SK-N-SH (cell line): Measurements from ENCODE around the gene PLXND1. TPM values are rescaled to one million over a fixed set of nuclear protein-coding genes. Genes with fewer than 3 reads are reported as not detected.

Experiments used
- CTCF ChIA-PET: fragments of 300-600, 350-600 bp; formaldehyde crosslinking; extraction: SDS; loops from one replicate; lab custom pipeline; 2021; lab: Yijun Ruan, JAX
- POLR2A ChIA-PET: fragments of 350-600 bp; sonication (Branson Sonifier 250); formaldehyde crosslinking; extraction: SDS; loops from one replicate; lab custom pipeline; 2020; ENCODE audit warnings: antibody characterized with exemption, inconsistent platforms; lab: Yijun Ruan, JAX
- DNase-seq: peaks from one replicate; pipeline ENCODE4 v3.0.0; 2012
- H2AFZ ChIP-seq: fragments of 200-600 bp; sonication (generic); 2 replicates; pipeline ENCODE4 v1.8.1; 2016; ENCODE audit warnings: antibody characterized with exemption, mild to moderate bottlenecking, low read depth
- H3F3A ChIP-seq: fragments of 200-600 bp; sonication (generic); replicated peaks from 2 replicates; pipeline ENCODE3; 2016; ENCODE audit warnings: antibody characterized with exemption, mild to moderate bottlenecking; ENCODE audit not compliant: insufficient read depth
- H3K27ac ChIP-seq, 2 experiments: fragments of 200-500 bp in 1 of 2; fragments of 200-600 bp in 1 of 2; sonication (Bioruptor generic) in 1 of 2; sonication (generic), shearing (Covaris generic) in 1 of 2; 2 replicates each; pipeline versions ENCODE4 v1.5.1 to v1.6.1; 2014 to 2016; ENCODE audit warnings: low read depth in 2 of 2, inconsistent platforms in 1 of 2, low read length in 1 of 2, mild to moderate bottlenecking in 1 of 2, mixed read lengths in 1 of 2
- H3K27me3 ChIP-seq: fragments of 200-600 bp; sonication (generic), shearing (Covaris generic); 2 replicates; pipeline ENCODE4 v1.6.1; 2016; ENCODE audit warnings: mixed run types; ENCODE audit not compliant: insufficient read depth
- H3K36me3 ChIP-seq, 2 experiments: fragments of 200-500 bp in 1 of 2; fragments of 200-600 bp in 1 of 2; sonication (Bioruptor generic) in 1 of 2; sonication (generic) in 1 of 2; replicated peaks in 1 of 2; 2 replicates each; pipeline versions ENCODE3 to v1.5.1; 2014 to 2016; ENCODE audit warnings: low read length in 1 of 2, mild to moderate bottlenecking in 1 of 2; ENCODE audit not compliant: insufficient read depth in 2 of 2, control insufficient read depth in 1 of 2
- H3K4me1 ChIP-seq, 2 experiments: fragments of 200-500 bp in 1 of 2; fragments of 200-600 bp in 1 of 2; sonication (Bioruptor generic) in 1 of 2; sonication (generic), shearing (Covaris generic) in 1 of 2; 2 replicates each; pipeline versions ENCODE4 v1.5.1 to v1.6.1; 2014 to 2016; ENCODE audit warnings: low read depth in 1 of 2, low read length in 1 of 2, mixed run types in 1 of 2; ENCODE audit not compliant: insufficient read depth in 2 of 2, control insufficient read depth in 1 of 2
- H3K4me2 ChIP-seq: fragments of 200-600 bp; sonication (generic), shearing (Covaris generic); 2 replicates; pipeline ENCODE4 v1.6.1; 2017; ENCODE audit warnings: mixed run types
- H3K4me3 ChIP-seq, 2 experiments: fragments of 200-500 bp in 1 of 2; fragments of 200-600 bp in 1 of 2; sonication (Bioruptor generic) in 1 of 2; sonication (generic), shearing (Covaris generic) in 1 of 2; 2 replicates each; pipeline versions ENCODE4 v1.5.1 to v1.8.1; 2014 to 2016; ENCODE audit warnings: low read depth in 2 of 2, inconsistent platforms in 1 of 2, low read length in 1 of 2, mild to moderate bottlenecking in 1 of 2, mixed read lengths in 1 of 2, moderate library complexity in 1 of 2
- H3K79me2 ChIP-seq: fragments of 200-600 bp; sonication (generic); 2 replicates; pipeline ENCODE4 v1.8.1; 2017; ENCODE audit warnings: mild to moderate bottlenecking; ENCODE audit not compliant: insufficient read depth
- H3K9ac ChIP-seq: fragments of 200-600 bp; sonication (generic); 2 replicates; pipeline ENCODE4 v1.6.1; 2017; ENCODE audit warnings: mixed run types
- H3K9me2 ChIP-seq: fragments of 200-600 bp; sonication (generic); 2 replicates; pipeline ENCODE4 v1.6.1; 2017; ENCODE audit warnings: mixed run types
- H3K9me3 ChIP-seq: fragments of 200-600 bp; sonication (generic); 2 replicates; pipeline ENCODE4 v1.6.1; 2017; ENCODE audit warnings: mixed run types, mild to moderate bottlenecking, moderate library complexity
- H4K20me1 ChIP-seq: fragments of 200-600 bp; sonication (generic); 2 replicates; pipeline ENCODE4 v1.6.1; 2017; ENCODE audit warnings: mild to moderate bottlenecking, mixed run types; ENCODE audit not compliant: insufficient read depth
- EP300 ChIP-seq, 2 experiments: IDR thresholded peaks; 2 replicates each; pipeline versions ENCODE4 v1.4.0 to v1.6.1; 2012; ENCODE audit warnings: borderline replicate concordance in 1 of 2, low read depth in 1 of 2, low read length in 1 of 2
- EZH2phosphoT487 ChIP-seq: fragments of 200-600 bp; sonication (generic); IDR thresholded peaks from 2 replicates; pipeline ENCODE4 v1.6.1; 2017; ENCODE audit warnings: low read depth, mixed run types, mild to moderate bottlenecking, antibody characterized with exemption, moderate library complexity, borderline replicate concordance
- FOSL2 ChIP-seq: IDR thresholded peaks from 2 replicates; pipeline ENCODE4 v1.4.0; 2012; ENCODE audit warnings: low read depth, mild to moderate bottlenecking, moderate library complexity, borderline replicate concordance
- FOXJ3 ChIP-seq: sonication (generic); formaldehyde crosslinking; IDR thresholded peaks from 2 replicates; pipeline ENCODE4 v1.5.1; 2020; ENCODE audit warnings: mild to moderate bottlenecking, missing genetic modification reagents
- FOXM1 ChIP-seq: IDR thresholded peaks from 2 replicates; pipeline ENCODE4 v1.4.0; 2012; ENCODE audit warnings: low read depth, mild to moderate bottlenecking
- GATA2 ChIP-seq: sonication (generic); formaldehyde crosslinking; IDR thresholded peaks from 2 replicates; pipeline ENCODE4 v1.5.0; 2020; ENCODE audit warnings: mild to moderate bottlenecking, missing genetic modification reagents
- JUND ChIP-seq: IDR thresholded peaks from 2 replicates; pipeline ENCODE4 v1.4.0; 2012
- MXI1 ChIP-seq: IDR thresholded peaks from 2 replicates; pipeline ENCODE4 v1.6.1; 2012; ENCODE audit warnings: mild to moderate bottlenecking, low read depth, low read length, improper control_type of control experiment
- NFIC ChIP-seq: IDR thresholded peaks from 2 replicates; pipeline ENCODE4 v1.4.0; 2012; ENCODE audit warnings: borderline replicate concordance
- NRF1 ChIP-seq: IDR thresholded peaks from 2 replicates; pipeline ENCODE4 v1.6.1; 2012; ENCODE audit warnings: low read depth, mild to moderate bottlenecking, low read length
- RAD21 ChIP-seq: IDR thresholded peaks from 2 replicates; pipeline ENCODE4 v1.6.1; 2012; ENCODE audit warnings: mild to moderate bottlenecking, low read length
- RCOR1 ChIP-seq: fragments of 150-350 bp; IDR thresholded peaks from 2 replicates; pipeline ENCODE4 v1.6.1; 2017; ENCODE audit warnings: antibody characterized with exemption, low read length
- RFX5 ChIP-seq: IDR thresholded peaks from 2 replicates; pipeline ENCODE4 v1.6.1; 2012; ENCODE audit warnings: mild to moderate bottlenecking, improper control_type of control experiment, low read length
- SIN3A ChIP-seq: IDR thresholded peaks from 2 replicates; pipeline ENCODE4 v1.6.1; 2012; ENCODE audit warnings: low read depth, mild to moderate bottlenecking, low read length, moderate library complexity, borderline replicate concordance
- TEAD4 ChIP-seq: IDR thresholded peaks from 2 replicates; pipeline ENCODE4 v1.4.0; 2012; ENCODE audit warnings: mild to moderate bottlenecking, borderline replicate concordance; ENCODE audit not compliant: insufficient read depth
- WGBS: methylation state at CpG from one replicate; pipeline ENCODE4 v1.1.6; 2017; ENCODE audit warnings: low lambda C conversion rate; 5-methylcytosine and 5-hydroxymethylcytosine counted together
- polyA plus RNA-seq, 3 experiments: library from polyadenylated mRNA; depleted of rRNA; stranded (reverse); fragments of >200 nt; gene quantifications; 2 replicates each; pipeline ENCODE4 v1.2.3, GENCODE V29; 2012
- TF ChIP-seq, protein P1 (sequence below): IDR thresholded peaks from 2 replicates; pipeline ENCODE4 v1.4.0; 2012; ENCODE audit warnings: low read depth
- TF ChIP-seq, protein P2 (sequence below): fragments of 200-600 bp; sonication (generic); IDR thresholded peaks from 2 replicates; pipeline ENCODE4 v1.6.1; 2017; ENCODE audit warnings: antibody characterized with exemption, mild to moderate bottlenecking, moderate library complexity
- TF ChIP-seq, protein P3 (sequence below): IDR thresholded peaks from 2 replicates; pipeline ENCODE4 v1.4.0; 2012; ENCODE audit warnings: low read depth, borderline replicate concordance
- TF ChIP-seq, protein P4 (sequence below): fragments of 150-350 bp; IDR thresholded peaks from 2 replicates; pipeline ENCODE4 v1.6.1; 2017; ENCODE audit warnings: antibody characterized with exemption, low read length, low read depth, borderline replicate concordance

Gene PLXND1
- polyA plus RNA-seq, 1 of the 3 experiments (the other 2 are of a cell fraction): 53.5 TPM

DNA sequence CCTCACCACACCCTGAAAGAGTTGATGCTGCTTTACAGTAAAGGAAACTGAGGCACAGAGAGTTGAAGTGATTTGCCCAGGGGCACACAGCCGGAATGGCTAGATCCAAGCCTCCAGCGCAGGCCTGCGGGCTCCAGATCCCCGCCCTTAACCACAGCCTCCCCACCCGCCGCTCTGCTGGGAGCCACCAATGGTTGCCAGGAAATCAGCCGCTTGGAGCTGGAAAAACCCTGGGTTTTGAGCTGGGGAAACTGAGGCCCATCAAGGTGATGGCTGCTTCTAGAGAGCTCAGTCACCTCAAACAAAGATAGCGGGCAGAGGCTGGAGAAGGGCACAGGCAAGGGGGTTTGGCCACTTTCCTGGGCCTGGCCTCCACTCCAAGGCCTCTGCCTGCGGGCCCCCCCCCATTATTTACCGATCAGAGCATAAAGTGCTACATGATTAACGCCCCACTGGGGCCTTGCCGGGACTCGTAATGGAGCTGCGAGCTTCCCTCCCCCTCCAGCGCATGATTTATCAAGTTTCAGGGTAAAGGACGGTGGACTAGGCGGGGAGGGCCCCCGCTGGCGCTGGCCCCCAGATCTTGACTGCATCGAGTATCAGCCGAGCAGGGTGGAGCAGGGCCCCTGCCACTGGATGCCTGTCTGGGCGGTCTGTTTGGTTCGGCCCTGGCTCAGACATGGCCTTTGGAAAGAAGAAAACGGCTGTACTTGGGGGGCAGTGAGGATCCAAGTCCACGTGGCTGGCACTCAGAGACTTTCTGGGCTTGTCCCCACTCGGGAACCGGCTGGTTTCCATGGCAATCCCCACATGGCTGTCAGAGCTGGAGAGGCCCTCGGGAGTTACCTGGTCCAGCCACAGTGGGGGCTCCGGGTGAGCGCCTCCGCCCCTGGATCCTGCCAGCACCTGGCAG is 9.1 kb downstream of the PLXND1 start:
- H3K9ac ChIP-seq: peak overlapping the region; percentile 34; the same call in 1 of the 2 replicates
- H3K9me3 ChIP-seq: no peaks in the 10 kb centered on the region
- H4K20me1 ChIP-seq: no peaks in the 10 kb centered on the region
- ChIA-PET POLR2A (no interaction called here), CTCF (interaction anchor here (0.6 to 1.3 kb wide), 3 partner anchors 33 to 346 kb away, joined by 3 to 4 read pairs (median 3); no protein-coding TSS in a partner anchor)
- no peaks in the 10 kb centered on the region for H3K36me3 ChIP-seq
- H3K79me2 ChIP-seq: peaks cover 33% of the 10 kb centered on the region
- H3K4me1 ChIP-seq: peaks cover 2 to 19% of the 10 kb centered on the region in 2 experiments; a peak in 3 of 4 replicates
- H3K27ac ChIP-seq: peak overlapping the region in 1 of 2 experiments; percentile 75; a peak in 1 of 4 replicates
- TF ChIP-seq NFIC (no peak), MXI1 (no peak), SIN3A (no peak), FOXM1 (no peak), FOXJ3 (no peak), FOSL2 (no peak), NRF1 (no peak), EZH2phosphoT487 (no peak)
- DNase-seq: no peak
- H3F3A ChIP-seq: peaks cover 3% of the 10 kb centered on the region
- WGBS: 92% methylated on average over 22 of the region's 31 CpGs
- peak overlapping the region; percentile 70; the same call in 1 of the 2 replicates for H3K4me2 ChIP-seq
- no peaks in the 10 kb centered on the region for H3K9me2 ChIP-seq
- no peak overlapping the region for H3K4me3 ChIP-seq
- no peaks in the 10 kb centered on the region for H3K27me3 ChIP-seq
- no peak overlapping the region for H2AFZ ChIP-seq

DNA sequence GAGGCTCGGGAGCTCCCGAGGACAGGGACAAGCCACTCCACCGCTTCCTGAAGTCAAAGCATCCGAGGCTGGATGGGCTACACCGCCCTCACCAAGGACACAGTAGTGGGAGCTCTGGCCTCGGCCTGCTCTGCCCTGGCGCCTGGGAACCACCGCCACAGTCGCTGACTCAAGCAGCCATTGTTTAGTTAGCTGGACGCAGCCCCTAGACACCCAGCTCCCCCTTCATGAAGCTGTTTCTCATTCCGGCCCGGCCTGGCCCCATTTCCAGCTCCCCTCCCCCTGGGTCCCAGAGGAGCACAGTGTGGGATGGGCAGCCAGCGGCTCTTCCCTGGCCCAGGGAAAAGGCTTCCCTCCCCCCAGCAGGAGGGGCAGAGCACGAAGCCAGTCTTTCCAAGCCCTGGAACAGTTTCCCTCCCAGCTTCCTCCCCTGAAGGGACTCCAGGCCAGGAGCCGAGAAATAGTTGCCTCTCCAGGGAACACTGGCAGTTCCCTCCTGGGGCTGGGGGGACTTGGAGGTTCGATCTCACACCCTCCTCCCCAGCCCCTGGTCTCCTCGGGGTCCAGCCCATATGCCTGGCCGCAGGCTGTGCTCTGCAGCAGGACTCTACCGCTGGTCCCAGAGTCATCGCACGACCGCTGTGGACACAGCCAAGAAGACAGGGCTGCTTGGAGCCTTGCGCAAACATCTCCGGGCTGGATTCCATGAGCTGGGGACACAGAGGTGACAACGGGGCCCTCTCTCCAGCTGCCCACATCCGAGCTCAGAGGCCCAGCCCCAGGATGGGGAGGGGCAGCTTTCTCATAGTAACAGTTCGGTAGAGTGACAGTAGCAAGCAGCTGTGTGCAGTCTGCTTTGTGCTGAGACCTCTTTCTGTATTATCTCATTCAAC is 10.0 kb downstream of the PLXND1 start:
- Histone ChIP-seq H3F3A (peaks cover 3% of the 10 kb centered on the region), H3K9me2 (no peaks in the 10 kb centered on the region), H3K27ac (peak overlapping the region in 1 of 2 experiments; percentile 75; a peak in 2 of 4 replicates), H2AFZ (peak overlapping the region; percentile 78), H3K9ac (peak overlapping the region; percentile 34; the same call in 1 of the 2 replicates), H3K79me2 (peaks cover 25% of the 10 kb centered on the region), H3K4me3 (no peak overlapping the region), H3K4me1 (peaks cover 2 to 19% of the 10 kb centered on the region in 2 experiments; a peak in 3 of 4 replicates), H4K20me1 (no peaks in the 10 kb centered on the region), H3K27me3 (no peaks in the 10 kb centered on the region), H3K36me3 (no peaks in the 10 kb centered on the region), H3K9me3 (no peaks in the 10 kb centered on the region), H3K4me2 (peak overlapping the region; percentile 70; the same call in 1 of the 2 replicates)
- DNase-seq: peak; percentile 64
- POLR2A ChIA-PET: interaction anchor here (1.0 kb wide), 1 partner anchor 35 kb away, joined by 3 read pairs; no protein-coding TSS in a partner anchor
- CTCF ChIA-PET: interaction anchor here (1.0 to 1.3 kb wide), 3 partner anchors 32 to 90 kb away, joined by 3 read pairs; no protein-coding TSS in a partner anchor
- WGBS: 54% methylated on average over 11 of the region's 27 CpGs
- TF ChIP-seq, protein P1, sequence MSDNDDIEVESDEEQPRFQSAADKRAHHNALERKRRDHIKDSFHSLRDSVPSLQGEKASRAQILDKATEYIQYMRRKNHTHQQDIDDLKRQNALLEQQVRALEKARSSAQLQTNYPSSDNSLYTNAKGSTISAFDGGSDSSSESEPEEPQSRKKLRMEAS: no peak
- no peak for TF ChIP-seq TEAD4
- TF ChIP-seq, protein P2, sequence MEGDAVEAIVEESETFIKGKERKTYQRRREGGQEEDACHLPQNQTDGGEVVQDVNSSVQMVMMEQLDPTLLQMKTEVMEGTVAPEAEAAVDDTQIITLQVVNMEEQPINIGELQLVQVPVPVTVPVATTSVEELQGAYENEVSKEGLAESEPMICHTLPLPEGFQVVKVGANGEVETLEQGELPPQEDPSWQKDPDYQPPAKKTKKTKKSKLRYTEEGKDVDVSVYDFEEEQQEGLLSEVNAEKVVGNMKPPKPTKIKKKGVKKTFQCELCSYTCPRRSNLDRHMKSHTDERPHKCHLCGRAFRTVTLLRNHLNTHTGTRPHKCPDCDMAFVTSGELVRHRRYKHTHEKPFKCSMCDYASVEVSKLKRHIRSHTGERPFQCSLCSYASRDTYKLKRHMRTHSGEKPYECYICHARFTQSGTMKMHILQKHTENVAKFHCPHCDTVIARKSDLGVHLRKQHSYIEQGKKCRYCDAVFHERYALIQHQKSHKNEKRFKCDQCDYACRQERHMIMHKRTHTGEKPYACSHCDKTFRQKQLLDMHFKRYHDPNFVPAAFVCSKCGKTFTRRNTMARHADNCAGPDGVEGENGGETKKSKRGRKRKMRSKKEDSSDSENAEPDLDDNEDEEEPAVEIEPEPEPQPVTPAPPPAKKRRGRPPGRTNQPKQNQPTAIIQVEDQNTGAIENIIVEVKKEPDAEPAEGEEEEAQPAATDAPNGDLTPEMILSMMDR: no peak
- TF ChIP-seq, protein P3, sequence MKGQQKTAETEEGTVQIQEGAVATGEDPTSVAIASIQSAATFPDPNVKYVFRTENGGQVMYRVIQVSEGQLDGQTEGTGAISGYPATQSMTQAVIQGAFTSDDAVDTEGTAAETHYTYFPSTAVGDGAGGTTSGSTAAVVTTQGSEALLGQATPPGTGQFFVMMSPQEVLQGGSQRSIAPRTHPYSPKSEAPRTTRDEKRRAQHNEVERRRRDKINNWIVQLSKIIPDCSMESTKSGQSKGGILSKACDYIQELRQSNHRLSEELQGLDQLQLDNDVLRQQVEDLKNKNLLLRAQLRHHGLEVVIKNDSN: no peak
- TF ChIP-seq EZH2phosphoT487: no peak
- TF ChIP-seq, protein P4, sequence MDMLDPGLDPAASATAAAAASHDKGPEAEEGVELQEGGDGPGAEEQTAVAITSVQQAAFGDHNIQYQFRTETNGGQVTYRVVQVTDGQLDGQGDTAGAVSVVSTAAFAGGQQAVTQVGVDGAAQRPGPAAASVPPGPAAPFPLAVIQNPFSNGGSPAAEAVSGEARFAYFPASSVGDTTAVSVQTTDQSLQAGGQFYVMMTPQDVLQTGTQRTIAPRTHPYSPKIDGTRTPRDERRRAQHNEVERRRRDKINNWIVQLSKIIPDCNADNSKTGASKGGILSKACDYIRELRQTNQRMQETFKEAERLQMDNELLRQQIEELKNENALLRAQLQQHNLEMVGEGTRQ: no peak
- TF ChIP-seq RFX5: no peak
- TF ChIP-seq EP300 (IDR thresholded peaks at IDR 0.05; ENCODE audit: borderline replicate concordance in 1 of 2, low read depth in 1 of 2, low read length in 1 of 2): no peak
- no peak for TF ChIP-seq RAD21
- TF ChIP-seq RCOR1: no peak
- no peak for TF ChIP-seq JUND
- no peak for TF ChIP-seq GATA2 (CRISPR knock-in tag)
- TF ChIP-seq SIN3A: no peak
